Measurements from ENCODE around the gene FAAH2.
"Not testable (repeated sequence)": the region's sequence is repeated elsewhere in the genome, so short reads cannot be mapped to it uniquely, and the experiment has no call there.

Gene FAAH2, protein sequence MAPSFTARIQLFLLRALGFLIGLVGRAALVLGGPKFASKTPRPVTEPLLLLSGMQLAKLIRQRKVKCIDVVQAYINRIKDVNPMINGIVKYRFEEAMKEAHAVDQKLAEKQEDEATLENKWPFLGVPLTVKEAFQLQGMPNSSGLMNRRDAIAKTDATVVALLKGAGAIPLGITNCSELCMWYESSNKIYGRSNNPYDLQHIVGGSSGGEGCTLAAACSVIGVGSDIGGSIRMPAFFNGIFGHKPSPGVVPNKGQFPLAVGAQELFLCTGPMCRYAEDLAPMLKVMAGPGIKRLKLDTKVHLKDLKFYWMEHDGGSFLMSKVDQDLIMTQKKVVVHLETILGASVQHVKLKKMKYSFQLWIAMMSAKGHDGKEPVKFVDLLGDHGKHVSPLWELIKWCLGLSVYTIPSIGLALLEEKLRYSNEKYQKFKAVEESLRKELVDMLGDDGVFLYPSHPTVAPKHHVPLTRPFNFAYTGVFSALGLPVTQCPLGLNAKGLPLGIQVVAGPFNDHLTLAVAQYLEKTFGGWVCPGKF

DNA sequence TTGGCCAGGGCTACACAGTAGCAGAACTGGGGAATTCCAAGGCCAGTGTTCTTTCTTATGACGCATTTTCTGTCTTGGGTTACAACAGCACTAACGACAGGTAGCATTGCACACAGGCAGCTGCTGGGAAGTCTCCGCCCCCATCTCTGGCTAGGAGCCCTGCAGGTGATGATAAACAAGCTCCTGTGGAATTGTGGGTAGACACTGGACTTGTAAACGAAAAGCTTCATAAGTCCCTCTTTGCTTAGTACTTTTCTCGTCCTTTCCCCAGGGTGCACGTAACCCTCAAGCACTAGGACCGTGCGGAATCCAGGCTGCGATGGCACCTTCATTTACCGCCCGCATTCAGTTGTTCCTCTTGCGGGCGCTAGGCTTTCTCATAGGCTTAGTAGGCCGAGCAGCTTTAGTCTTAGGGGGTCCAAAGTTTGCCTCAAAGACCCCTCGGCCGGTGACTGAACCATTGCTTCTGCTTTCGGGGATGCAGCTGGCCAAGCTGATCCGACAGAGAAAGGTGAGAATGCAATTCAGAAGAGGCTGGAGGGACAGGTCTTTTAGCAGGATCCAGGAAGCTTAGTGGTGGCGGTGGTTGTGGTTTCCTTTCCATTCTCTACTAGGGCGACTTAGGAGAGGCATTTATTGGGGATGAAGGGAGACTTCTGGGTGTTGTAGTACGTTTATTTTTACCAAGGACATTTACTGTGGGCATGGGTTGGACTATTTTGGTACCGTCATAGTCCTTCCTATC lies at the start of gene FAAH2:
Gene FAAH2, plus strand, starts transcription at position 200 of the 745 bp plus-strand sequence. Its CDS starts 120 bp downstream, at position 320.
- FAIRE-seq, result peak; percentile 95
- DNase-seq (ENCODE audit: insufficient read length, low spot score), result no peak

DNA sequence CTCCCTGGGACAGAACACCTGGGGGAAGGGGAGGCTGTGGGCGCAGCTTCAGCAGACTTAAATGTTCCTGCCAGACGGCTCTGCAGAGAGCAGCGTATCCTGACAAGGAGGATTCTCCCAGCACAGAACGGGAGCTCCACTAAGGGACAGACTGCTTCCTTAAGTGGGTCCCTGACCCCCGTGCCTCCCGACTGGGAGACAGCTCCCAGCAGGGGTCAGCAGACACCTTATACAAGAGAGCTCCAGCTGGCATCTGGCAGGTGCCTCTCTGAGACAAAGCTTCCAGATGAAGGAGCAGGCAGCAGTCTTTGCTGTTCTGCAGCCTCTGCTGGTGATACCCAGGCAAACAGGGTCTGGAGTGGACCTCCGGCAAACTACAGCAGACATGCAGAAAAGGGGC lies 44.5 kb upstream of the FAAH2 start:
- FAIRE-seq (no peak), DNase-seq (ENCODE audit: insufficient read length, low spot score) (no peak)

DNA sequence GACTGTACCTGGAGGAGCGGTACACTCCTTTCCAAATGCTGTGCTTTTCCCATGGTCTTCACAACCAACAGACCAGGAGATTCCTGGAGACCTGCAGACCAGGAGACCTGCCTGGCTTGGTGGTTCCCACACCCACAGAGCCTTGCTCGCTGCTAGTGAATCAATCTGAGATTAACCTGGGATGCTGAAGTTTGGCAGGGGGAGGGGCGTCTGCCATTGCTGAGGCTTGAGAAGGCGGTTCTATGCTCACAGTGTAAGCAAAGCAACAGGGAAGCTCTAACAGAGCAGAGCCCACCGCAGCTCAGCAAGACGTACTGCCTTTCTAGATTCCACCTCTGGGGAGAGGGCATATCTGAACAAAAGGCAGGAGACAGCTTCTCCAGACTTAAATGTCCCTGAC lies 34.5 kb upstream of the FAAH2 start:
- DNase-seq (ENCODE audit: insufficient read length, low spot score) (no peak), FAIRE-seq (no peak)

DNA sequence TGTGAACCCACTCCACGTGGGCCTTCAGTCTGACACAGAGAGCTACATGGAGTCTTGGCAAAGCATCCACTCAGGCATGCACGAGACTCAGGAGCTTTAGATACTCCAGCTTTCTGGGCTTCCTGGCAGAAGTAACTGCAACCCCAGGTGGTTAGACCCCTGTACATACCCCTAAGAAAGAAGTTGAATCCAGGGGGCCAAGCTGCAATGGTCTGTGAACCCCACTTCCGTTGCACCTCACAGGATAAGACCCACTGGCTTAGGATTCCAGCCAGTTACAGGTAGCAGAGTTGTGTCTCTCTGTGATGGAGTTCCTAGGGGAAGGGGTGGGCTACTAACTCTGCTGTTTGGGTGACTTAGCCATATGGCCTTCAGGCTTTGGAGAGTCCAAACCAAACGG lies 21.4 kb upstream of the FAAH2 start:
- no peak for DNase-seq (ENCODE audit: insufficient read length, low spot score)
- no peak for FAIRE-seq

DNA sequence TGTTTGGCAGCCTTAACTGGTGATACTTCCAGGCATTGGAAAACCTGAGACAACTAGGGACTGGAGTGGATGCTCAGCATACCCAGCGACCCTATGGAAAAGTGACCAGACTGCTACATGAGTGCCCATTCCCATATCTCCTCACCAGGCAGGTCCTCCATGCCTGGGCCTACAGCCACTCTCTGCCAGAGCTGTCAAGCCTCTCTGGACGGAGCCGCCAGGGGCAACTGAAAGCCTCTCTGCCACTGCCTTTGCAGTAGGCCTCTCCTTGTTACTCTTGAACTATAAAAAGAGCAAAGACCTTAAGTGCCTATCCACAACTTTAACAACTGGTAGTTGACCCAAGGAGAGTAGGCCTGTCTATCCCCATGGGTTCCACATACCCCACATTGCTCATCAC lies 20.2 kb upstream of the FAAH2 start:
- no peak for FAIRE-seq

DNA sequence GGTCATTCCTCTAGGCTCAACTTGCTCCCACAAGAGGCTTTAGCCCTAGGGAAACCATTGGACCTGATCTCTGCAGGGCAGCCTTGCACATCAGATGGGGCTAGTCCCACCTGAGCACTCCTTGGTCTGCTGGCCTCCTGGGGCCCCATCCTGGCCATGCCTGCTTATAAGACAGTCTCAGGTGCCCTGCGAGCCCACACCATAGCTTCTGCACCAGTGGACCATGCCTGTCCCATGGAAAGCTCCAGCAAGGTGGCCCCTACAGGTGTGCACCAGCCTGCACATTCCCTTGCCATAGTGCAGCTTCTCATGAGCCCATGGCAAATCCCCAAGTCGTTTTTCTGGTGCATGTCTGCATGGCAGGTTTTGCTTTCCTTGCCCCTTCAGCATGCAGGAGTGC lies 19.6 kb upstream of the FAAH2 start:
- no peak for DNase-seq (ENCODE audit: insufficient read length, low spot score)
- no peak for FAIRE-seq

More for the DNA sequence above, 20.2 kb upstream of the FAAH2 start:
- DNase-seq (ENCODE audit: insufficient read length, low spot score), result no peak

DNA sequence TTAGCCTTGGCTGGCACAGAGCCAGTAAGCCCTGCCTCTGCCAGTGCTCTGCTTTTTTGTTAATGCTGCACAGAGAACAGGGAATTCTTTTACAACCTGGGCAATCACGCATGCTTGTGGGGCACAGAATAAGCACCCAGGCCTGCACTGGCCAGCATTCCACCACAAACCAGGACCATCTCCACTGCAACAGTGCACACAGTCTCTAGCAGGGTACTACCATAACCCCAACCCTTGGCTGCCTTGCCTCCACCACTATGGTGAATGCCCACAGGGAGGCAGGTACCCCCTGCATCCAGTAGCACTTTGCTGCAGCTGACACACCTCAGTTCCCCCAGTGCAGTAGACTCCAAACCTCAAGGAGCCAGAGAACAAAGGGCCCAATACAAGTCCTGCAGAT lies 19.2 kb upstream of the FAAH2 start:
- no peak for FAIRE-seq
- no peak for DNase-seq (ENCODE audit: insufficient read length, low spot score)

DNA sequence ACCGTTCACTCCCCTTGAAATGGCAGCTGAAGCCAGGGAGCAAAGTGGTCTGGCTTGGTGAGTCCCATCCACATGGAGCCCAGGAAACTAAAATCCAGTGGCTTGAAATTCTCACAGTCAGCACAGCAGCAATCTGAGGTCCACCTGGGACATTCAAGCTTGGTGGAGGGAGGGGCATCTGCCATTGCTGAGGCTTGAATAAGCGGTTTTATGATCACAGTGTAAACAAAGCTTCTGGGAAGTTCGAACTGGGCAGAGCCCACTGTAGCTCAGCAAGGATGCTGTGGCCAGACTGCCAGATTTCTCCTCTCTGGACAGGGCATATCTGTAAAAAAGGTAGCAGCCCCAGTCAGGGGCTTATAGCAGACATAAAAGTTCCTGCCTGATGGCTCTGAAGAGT lies 15.5 kb upstream of the FAAH2 start:
- FAIRE-seq (no peak), DNase-seq (ENCODE audit: insufficient read length, low spot score) (no peak)

DNA sequence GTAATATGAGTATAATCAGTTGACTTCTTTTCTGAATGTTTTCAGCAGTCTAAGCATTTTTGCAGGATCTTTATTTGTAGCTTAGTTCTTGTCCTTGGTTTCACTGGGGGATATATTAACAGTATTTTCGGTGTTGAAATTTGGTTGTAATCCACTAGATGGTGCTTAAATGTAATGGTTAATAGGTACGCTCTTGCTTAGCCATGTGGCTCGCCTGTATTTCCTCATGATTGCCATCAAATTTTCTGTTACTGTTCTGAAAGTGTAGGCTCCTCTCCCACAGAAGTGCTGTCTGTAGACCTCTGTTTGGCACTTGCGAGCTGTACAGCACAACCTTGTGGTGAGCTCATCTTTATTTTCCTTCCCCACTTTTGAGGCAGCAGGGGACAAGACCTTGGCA lies 3.9 kb upstream of the FAAH2 start:
- FAIRE-seq, result no peak
- no peak for DNase-seq (ENCODE audit: insufficient read length, low spot score)

DNA sequence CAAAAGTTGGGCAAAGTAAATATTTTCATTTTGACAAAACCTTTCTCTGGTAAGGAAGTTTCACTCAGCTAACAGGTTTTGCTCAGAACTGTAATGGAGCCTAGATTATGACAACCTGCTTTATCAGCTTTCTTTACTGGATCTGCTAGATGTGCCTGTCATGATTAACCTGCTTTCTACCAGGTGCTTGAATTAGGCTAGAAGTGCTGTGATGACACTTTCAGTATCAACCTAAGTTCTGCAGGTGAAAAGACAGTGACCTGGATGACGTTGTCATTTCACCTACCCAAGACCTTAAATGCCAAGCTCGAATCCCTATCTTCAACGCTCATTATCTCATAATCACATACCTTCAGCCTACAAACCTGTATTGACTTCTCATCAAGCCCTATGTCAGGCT lies 1.5 kb upstream of the FAAH2 start:
- DNase-seq (ENCODE audit: insufficient read length, low spot score) (no peak), FAIRE-seq (no peak)

DNA sequence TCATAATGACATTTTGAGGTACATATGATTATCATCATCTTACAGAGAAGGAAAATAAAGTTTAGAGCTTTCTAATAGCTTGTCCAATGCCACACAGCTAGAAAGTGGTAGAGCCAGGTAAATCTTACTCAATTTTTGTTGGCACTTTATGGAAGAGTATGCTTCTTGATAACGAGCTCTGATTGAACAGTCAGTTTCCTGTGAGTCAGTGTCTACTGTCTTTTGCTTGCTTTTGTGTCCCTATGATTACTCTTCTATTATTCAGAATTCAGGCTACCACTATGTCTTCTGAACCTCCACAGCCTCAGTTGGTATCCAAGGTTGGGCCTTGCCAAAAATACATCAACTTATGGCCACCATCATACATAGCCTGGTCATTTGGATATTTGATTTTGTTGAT lies 2.6 kb downstream of the FAAH2 start:
- FAIRE-seq, result no peak
- no peak for DNase-seq (ENCODE audit: insufficient read length, low spot score)

DNA sequence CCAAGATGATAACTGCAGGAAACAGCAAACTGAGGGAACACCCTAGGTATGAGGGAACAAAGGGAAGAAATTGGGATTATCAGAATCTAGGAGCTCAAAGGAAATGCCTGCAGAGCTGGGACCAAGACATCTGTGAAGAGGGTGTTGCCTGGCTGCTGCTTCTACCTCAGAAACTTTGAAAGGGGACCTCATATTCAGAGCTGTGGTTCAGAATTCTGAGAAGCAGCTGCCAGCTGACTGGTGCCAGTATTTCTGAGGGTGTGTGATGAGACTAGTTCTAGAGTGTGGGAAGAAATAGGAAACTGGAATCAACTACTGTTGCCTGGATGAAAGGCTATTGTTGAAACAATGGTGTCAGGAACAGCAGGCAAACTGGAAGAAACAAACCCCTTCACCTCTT lies 8.5 kb downstream of the FAAH2 start:
- no peak for DNase-seq (ENCODE audit: insufficient read length, low spot score)
- FAIRE-seq, result no peak

DNA sequence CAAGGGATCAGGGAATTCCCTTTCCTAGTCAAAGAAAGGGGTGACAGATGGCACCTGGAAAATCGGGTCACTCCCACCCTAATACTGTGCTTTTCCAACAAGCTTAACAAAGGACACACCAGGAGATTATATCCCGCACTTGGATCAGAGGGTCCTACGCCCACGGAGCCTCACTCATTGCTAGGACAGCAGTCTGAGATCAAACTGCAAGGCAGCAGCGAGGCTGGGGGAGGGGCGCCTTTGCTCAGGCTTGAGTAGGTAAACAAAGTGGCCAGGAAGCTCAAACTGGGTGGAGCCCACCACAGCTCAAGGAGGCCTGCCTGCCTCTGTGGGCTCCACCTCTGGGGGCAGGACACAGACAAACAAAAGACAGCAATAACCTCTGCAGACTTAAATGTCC lies 9.2 kb downstream of the FAAH2 start:
- FAIRE-seq, result not testable (repeated sequence)

DNA sequence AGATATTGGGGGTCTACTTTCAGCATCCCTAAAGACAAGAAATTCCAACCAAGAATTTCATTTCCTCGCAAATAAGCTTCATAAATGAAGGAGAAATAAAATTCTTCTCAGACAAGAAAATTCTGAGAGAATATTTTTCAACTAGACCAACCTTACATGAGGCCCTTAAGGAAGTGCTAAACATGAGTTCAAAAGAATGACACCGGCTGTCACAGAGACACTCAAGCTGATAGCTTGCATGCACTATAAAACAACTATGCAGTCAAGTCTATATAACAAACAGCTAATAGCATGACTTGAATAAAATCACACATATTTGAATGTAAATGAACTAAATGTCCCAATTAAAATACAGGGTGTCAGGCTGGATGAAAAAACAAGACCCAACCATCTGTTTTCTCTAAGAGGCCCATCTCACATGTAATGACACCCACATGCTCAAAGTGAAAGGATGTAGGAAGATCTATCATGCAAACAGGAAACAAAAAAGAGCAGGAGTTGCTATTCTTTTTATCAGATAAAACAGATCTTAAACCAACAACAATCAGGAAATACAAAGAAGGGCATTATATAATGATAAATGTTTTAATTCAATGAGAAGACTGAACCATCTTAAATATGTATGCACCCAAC lies 27.2 kb downstream of the FAAH2 start:
- FAIRE-seq (no peak), DNase-seq (ENCODE audit: insufficient read length, low spot score) (no peak)

More for the DNA sequence above, 9.2 kb downstream of the FAAH2 start:
- DNase-seq (ENCODE audit: insufficient read length, low spot score), result not testable (repeated sequence)

DNA sequence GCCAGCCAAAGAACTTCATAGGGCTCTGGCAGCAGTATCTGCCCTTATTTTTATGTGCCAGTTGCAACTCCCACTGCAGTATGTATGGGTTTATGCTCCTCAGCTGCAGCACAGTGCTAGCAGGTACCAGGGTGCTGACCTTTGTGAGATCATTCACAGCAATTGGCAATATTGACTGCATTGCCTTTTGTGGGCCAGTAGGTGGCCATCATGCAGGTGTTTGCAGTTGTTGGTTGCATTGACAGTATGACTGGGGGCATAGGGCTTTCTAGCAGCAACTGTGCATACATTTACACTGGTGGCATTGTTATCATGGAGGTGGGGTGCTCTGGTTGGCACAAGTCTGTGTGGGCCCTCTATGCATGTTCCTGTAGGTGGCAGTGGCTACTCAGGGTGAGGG lies 42.5 kb downstream of the FAAH2 start:
- no peak for DNase-seq (ENCODE audit: insufficient read length, low spot score)
- no peak for FAIRE-seq

DNA sequence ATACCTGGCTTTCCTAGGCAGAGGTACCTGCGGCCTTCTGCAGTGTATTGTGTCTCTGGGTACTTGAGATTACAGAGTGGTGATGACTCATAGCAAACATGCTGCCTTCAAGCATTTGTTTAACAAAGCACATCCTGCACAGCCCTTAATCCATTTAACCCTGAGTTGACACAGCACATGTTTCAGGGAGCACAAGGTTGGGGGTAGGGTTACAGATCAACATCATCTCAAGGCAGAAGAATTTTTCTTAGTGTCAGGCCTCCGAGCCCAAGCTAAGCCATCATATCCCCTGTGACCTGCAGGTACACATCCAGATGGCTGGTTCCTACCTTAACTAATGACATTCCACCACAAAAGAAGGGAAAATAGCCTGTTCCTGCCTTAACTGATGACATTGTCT lies 49.3 kb downstream of the FAAH2 start:
- not testable (repeated sequence) for FAIRE-seq; DNase-seq (ENCODE audit: insufficient read length, low spot score)

DNA sequence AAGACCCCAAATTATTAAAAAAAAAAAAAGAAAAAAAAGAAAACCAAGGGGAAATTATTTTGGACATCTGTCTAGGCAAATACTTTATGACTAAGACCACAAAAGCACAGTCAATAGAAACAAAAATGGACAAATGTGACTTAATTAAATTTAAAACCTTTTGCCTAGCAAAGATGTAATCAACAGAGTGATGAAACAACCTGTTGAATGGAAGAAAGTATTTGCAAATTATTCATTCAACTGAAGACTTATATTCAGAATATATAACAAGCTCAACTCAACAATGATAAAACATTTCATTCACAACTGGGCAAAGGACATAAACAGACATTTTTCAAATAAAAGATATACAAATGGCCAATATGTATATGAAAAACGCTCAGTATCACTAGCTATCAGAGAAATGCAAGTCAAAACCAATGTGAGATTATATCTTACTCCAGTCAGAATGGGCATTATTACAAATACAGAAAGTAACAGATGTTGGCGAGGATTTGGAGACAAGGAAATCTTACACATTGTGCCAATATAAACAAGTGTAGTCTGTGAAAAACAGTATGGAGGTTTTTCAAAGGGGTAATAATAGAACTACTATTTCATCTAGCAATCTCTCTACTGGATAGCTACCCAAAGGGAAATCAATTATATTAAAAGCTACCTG lies 67.1 kb downstream of the FAAH2 start:
- FAIRE-seq (no peak), DNase-seq (ENCODE audit: insufficient read length, low spot score) (no peak)

DNA sequence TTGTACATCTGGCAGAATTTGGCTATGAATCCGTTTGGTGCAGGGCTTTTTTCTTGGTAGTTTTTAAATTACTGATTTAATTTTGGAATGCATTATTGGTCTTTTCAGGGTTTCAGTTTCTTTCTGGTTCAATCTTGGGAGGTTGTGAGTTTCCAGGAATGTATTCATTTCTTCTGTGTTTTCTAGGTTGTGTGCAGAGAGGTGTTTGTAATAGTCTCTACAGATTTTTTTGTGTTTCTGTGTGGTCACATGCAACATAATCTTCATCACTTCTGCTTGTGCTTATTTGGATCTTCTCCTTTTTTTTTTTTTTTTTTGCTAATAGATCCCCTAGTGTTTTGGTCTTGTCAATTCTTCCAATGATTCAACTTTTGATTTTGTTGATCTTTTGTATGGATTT lies 77.6 kb downstream of the FAAH2 start:
- DNase-seq (ENCODE audit: insufficient read length, low spot score) (no peak), FAIRE-seq (no peak)

DNA sequence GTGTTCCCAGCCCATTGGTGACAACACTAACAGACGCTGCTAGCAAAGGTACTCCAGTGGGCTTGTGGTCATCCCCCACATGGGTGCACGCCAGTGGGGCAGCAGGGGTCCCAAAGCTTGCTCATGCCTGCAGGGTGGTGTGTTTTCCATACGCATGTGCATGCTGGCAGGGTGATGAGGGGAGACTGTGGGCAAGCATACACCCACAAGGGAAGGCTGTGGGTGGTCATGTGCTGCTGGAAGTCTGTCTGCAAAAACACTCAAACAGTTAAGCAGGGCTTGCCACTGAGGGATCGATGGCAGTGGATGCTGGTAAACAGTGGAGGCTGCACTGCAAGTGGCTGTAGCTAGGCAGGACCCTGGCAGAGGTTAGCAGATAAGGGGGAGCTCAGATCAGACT lies 79.9 kb downstream of the FAAH2 start:
- DNase-seq (ENCODE audit: insufficient read length, low spot score), result no peak
- FAIRE-seq, result no peak

DNA sequence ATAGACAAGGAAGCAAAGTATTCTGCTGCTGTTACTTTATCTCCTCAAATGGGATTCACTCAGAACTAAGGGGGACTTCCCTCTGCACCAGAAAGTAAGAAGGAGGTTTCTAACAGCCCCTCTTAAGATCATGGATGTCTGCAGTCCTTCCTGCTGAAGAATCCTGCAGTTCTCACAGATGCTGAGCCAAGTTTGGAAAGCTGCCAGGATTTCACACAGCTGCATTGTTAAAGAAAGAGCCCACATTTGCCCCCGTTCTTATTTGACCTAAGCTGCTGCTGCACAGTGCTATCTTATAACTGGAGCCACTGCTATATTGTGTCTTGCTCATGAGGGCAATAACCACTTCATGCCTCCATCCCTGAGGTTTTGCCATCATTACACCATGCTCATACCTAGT lies 81.1 kb downstream of the FAAH2 start:
- DNase-seq (ENCODE audit: insufficient read length, low spot score), result no peak
- FAIRE-seq, result no peak

DNA sequence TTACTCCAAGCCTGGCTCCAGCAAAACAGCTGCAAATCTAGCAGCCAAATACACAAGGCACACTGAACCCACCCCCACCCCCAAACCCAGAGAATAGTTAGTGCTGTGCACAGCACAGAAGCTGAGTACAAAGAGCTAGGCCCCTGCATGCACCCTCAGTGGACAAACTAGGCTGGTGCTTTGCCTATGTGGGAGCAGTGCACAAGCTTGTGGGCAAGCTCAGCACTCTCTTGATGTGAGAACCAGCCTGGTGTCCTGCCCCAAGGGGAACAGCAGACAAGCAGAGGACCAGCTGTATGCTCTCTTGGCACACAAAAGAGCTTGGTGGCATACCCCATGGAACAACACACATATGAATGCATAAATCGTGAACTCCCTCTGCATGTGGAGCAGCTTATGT lies 81.7 kb downstream of the FAAH2 start:
- no peak for DNase-seq (ENCODE audit: insufficient read length, low spot score)
- FAIRE-seq, result no peak
